Islet of Langerhans (tissue), 1 donor: Measurements from ENCODE around the gene ARL15.
A peak's percentile ranks its signal among the peaks of the same experiment; 100 is the strongest.
"Not testable (repeated sequence)": the region's sequence is repeated elsewhere in the genome, so short reads cannot be mapped to it uniquely, and the experiment has no call there.

ENCODE experiments used
- FAIRE-seq: peaks from one replicate; lab custom pipeline; 2011; peaks lifted over from hg19 to GRCh38; lab: Jason Lieb, UNC

The ARL15 gene

GRCh38 chr5:54310433-54311175, at the start of gene ARL15:
Gene ARL15 (minus strand): TSS chr5:54310573.
- peak; percentile 91 for FAIRE-seq

- FAIRE-seq, result no peak
These were observed 49.7 kb upstream of the ARL15 start for GRCh38 chr5:54360089-54360488.

DNA sequence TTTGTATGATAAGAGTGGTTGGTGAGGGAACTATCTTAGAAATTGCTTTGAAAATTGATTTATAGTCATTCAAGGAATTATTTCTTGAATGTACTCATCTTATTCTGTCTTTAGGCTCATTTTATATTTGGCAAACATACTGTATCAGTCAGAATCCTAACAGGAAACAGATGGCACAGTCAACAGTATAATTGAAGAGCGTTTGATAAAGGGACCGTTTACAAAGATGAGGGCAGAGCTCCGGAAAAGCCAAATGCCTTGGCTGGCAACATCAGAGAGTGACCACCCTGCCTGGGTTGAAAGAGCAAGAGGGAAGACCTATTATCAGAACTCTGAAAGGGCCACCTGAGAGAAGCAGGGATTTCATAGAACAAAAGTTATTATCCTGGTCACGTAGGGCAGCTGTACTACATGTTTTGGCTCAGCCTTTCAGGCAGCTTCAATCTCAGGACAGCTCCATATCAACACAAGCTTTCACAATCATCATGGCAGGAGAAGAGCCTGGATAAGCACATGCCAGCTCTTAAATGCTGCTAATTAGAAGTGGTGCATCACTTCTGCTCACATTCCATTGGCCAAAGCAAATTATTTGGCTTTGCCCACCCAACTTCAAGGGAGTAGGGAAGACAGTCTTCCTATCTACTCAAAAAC, 47.2 kb upstream of the ARL15 start:
- no peak for FAIRE-seq

DNA sequence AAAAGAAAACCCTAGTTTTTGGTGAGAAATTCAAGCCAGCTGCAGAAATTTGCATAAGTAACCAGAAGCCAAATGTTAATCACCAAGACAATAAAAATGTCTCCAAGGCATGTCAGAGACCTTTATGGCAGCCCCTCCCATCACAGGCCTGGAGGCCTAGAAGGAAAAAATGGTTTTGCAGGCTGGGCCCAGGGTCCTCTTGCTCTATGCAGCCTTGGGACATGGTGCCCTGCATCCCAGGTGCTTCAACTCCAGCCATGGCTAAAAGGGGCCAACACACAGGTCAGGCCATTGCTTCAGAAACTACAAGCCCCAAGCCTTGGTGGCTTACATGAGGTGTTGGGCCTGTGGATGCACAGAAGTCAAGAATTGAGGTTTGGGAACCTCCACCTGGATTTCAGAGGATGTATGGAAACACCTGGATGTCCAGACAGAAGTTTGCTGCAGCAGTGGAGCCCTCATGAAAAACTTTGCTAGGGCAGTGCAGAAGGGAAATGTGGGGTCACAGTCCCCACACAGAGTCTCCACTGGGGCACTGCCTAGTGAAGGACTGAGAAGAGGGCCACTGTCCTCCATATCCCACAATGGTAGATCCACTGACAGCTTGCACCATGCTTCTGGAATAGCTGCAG, 43.7 kb upstream of the ARL15 start:
- FAIRE-seq, result not testable (repeated sequence)

- not testable (repeated sequence) for FAIRE-seq
These were observed 42.2 kb upstream of the ARL15 start for GRCh38 chr5:54352580-54352979.

DNA sequence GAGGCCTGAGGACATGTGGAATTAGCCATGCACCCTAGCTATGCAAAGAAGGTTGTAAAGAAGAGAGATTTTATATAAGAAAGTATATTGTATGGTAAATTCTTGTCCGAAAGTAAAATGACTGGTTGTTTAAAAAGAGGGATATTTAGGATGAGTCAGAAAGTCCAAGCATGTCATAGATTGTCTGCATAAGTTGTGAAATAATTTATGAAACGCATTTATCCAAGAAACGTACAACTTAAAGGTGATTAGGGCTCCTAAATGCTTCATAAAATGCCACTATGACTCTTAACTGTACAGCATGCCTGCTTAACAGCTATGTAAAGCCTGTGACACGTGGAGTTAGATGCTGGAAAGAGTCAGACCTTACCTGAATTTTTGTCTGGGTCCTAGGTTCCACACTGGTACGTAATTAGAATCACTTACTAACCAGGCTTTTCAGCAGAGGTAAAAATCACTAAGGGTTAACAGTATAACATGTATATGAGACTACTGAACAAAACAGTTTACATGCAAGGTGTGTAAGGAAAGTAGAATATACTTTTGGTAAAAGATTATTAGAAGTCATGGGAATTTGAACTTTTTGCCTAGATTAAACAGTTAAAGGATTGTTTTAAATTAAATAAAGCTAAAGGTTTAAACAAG, 37.0 kb upstream of the ARL15 start:
- no peak for FAIRE-seq

GRCh38 chr5:54344653-54345052, 34.3 kb upstream of the ARL15 start:
- FAIRE-seq, result peak; percentile 69

GRCh38 chr5:54341971-54342370, 31.6 kb upstream of the ARL15 start:
- FAIRE-seq, result no peak

- no peak for FAIRE-seq
These were observed 27.1 kb upstream of the ARL15 start for GRCh38 chr5:54337523-54337922.

DNA sequence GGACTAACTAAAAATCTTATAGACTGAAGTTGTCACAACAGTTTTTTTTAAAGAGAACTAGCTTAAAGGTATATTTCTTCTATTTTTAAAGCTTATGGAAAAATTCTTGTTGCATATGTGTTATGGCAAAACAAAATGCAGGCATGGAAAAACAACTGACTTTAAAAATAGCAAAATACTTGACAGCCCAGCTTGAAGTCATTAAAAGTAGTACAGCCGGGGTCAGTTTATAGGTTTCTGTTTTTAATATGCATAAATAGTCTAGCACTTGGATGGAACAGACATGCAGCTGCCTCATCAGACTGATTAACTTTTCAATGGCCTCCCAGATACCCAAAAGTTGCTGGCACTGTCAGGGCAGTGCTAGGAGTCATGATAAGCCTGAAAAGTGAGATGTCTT, 22.3 kb upstream of the ARL15 start:
- FAIRE-seq, result no peak

GRCh38 chr5:54329731-54330709, 19.6 kb upstream of the ARL15 start:
- no peak for FAIRE-seq

DNA sequence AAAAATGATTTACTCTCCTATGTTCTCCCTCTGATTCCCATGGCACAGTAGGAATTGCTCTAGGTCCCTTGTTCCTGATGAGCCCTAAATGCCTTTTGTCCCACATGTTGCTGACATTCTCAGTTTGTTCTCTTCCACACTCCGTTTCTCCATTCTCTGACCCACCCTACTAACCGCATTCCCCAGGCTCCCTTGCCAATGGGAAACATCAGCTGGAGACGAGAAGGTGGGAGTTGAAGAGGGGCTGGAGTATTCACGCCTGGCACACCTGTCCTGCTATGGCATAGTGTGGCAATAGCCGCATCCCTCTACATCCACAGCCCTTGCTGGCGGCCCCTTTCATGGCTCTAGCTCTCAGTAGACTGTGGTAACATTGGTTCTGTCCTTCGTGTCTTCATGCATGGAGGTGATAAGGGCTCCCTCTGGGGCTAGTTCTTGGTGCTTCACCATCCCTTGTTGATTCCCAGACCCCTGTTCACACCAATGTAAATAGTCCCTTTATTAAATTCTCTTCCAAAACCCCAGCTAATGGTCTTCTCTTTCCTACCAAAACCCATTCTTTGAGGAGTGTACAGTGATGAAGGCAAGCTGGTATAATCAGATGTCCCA, 16.4 kb upstream of the ARL15 start:
- no peak for FAIRE-seq

DNA sequence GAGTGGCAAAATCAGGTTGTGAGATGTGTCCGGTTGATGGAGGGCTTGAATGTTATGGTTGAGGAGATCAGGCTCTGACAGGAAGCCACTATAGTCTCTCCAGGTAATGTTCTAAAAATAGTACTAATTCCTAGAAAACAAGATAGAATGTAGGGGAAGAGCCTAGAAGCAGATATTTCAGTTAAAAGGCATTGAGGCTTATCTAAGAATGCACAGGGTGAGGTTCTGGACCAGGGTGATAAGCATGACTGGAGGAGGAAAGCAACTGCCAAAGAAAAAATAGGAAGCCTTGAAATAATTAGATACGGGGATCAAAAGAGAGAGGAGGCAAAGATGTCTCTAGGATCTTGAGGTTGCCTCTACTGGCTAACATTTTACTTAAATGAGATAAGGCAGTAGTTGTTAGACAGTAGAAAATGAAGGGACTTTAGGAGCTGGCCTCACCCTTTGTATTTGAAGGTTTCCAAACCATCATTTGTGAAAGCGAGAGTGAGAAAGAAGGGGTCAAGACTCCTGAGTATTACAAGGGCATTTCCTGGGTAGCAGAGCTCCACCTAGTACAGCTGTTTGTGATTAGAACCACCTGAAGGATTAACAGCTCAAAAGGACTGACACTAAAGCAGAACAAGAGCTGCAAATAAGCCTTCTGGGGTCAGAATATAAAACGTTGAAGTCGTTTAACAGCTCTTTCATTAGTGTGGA, 15.4 kb upstream of the ARL15 start:
- FAIRE-seq, result no peak

DNA sequence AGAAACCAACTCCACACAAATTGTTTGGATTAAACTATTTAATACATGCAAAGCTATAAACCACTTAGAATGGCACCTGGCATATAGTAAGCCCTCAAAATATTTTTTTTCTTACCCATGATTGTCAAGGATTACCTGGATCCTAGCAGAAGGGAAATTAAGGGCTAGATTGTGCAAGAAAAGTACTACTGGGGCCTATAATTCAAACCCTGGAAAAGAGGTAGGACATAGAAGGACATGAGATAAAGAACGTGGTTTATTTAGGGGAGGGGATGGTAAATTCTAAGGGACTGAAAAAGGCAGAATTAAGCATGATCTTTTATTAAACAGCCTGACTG, 14.9 kb upstream of the ARL15 start:
- FAIRE-seq, result no peak

- FAIRE-seq, result no peak
These were observed 14.4 kb upstream of the ARL15 start for GRCh38 chr5:54324651-54325271.

DNA sequence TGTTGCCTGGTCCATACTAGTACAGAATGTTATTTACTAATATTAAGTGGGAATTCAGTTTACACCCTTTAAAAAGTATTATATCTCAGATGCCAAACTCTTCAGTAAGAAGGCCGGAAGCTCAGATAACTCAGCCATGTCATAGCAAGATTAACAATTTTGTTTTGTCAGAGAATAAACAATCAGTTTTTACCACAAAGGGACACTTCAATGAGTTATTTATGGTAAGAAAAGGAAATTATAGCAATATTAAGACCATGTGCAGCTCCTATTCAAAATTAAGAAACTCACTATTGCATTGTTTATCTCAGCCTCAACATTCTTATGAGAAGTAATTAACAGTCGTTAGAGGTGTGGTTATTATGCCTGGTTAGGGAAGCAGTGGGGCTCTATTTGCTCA, 13.1 kb upstream of the ARL15 start:
- no peak for FAIRE-seq

DNA sequence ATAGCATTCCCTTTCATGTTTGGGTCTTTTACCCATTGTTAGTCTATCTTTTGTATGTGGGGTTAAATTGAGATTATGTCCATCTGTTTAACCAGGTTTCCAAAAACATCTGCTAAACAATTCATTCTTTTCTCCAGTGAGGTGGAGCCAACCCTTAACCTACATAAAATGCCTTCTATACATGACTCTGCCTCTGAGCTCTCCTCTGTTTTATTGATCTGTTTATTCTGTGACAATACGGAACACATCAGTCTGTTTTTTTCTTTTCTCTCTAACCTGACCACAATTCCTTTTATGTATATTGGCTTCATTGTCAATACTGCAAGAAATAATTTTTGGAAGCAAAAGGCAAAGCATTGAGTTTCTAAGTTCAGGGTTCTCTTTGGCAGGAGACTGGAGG, 9.9 kb upstream of the ARL15 start:
- FAIRE-seq, result no peak

- no peak for FAIRE-seq
These were observed 7.3 kb upstream of the ARL15 start for GRCh38 chr5:54317511-54318260.

DNA sequence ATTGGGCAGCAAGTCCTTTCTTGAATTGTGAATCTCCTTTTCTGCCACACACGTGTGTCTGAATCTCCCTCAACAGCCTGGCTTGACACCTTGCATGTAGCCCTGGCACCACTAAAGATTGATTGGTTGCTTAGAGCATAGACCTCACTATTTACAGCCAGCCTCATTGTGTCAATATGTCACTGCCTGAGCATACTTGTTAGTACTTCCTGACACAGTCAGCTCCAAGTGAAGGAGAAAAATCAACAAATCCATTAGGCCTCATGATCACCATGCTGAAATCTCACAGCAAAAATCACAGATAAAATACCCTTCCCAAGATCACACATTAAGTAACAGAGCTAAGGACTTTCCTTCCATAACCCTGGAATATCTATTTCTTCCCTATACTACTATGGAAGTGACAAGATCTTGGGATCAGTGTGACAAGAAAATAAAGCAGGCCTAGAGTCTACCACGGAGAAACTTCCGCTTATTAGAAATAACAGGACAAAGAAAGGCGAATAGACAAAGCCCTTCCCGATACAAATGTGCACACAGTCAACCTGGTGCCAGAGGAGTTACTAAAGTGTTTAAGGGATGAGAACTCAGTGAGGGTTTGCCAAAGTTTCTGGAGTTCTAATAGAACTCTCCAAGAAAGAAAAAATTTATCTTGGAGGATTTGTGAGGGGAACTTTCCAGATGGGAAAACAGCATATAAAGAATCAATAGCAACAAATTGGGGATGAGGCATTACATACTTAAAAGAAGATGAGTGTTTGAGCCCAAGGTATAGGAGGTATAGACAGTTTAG, 5.6 kb upstream of the ARL15 start:
- peak; percentile 82 for FAIRE-seq
